Testis (tissue), 3 donors: ENCODE data around the gene EPN1. TPM values are rescaled to one million over a fixed set of nuclear protein-coding genes. Genes with fewer than 3 reads are reported as not detected.

ENCODE experiments used
- DNase-seq: peaks from one replicate; pipeline ENCODE4 v3.0.0-alpha.2; 2019
- H3K27ac ChIP-seq, 2 donors: fragments of 200-600 bp; sonication (generic); one replicate each; pipeline ENCODE4 v1.5.1; 2019
- H3K27me3 ChIP-seq: fragments of 200-600 bp; sonication (generic); one replicate; pipeline ENCODE4 v1.5.1; 2019
- H3K36me3 ChIP-seq: fragments of 200-600 bp; sonication (generic); one replicate; pipeline ENCODE4 v1.5.1; 2017; ENCODE audit warnings: low read depth; ENCODE audit errors: missing control alignments
- H3K4me1 ChIP-seq: fragments of 200-600 bp; sonication (generic); one replicate; pipeline ENCODE4 v1.5.1; 2019
- H3K4me3 ChIP-seq, 2 donors: fragments of 200-600 bp; sonication (generic); one replicate each; pipeline ENCODE4 v1.5.1; 2017 to 2019
- H3K9me3 ChIP-seq: fragments of 200-600 bp; sonication (generic); one replicate; pipeline ENCODE4 v1.5.1; 2017
- POLR2A ChIP-seq: fragments of 450-650 bp; IDR thresholded peaks from one replicate; pipeline ENCODE4 v1.6.1; 2017; ENCODE audit warnings: antibody characterized with exemption, mild to moderate bottlenecking, moderate library complexity
- WGBS, 2 donors: methylation state at CpG; one replicate each; pipeline ENCODE4 v1.1.5; 2018; 5-methylcytosine and 5-hydroxymethylcytosine counted together
- intact Hi-C: fragments of 100-400 bp; cut with DNase I; formaldehyde crosslinking; loops from one replicate; pipeline ENCODE4 v1.15.1; 2023; ENCODE audit warnings: low total_unique reads
- polyA plus RNA-seq: library from polyadenylated mRNA; stranded (reverse); fragments of 350-450 nt; fragmentation: Illumina TruSeq; extraction: RNeasy Lipid Tissue Mini Kit (QIAGEN cat#74804); gene quantifications from one replicate; pipeline ENCODE4 v1.2.3, GENCODE V29; 2014; ENCODE audit warnings: low read depth, low replicate concordance; ENCODE audit not compliant: insufficient read depth
- total RNA-seq, 2 donors: library from RNA; depleted of rRNA; stranded (reverse); fragments of >200 nt; gene quantifications; one replicate each; pipeline ENCODE4 v1.2.3, GENCODE V29; 2016
- TF ChIP-seq, protein P1 (sequence below), 3 experiments: fragments of 450-650 bp in 2 of 3; fragments of 200-600 bp in 1 of 3; sonication (generic) in 1 of 3; IDR thresholded peaks; one replicate each; pipeline ENCODE4 v1.5.1; 2016 to 2019; ENCODE audit warnings: antibody characterized with exemption in 3 of 3, mild to moderate bottlenecking in 2 of 3, moderate library complexity in 1 of 3

EPN1 gene
- total and polyA plus RNA-seq, 3 donors from 2014 or later: 134 to 303 (median 176) TPM

- no peak for TF ChIP-seq POLR2A
- no peak overlapping the region for H3K4me3 ChIP-seq
- no peaks in the 10 kb centered on the region for H3K27me3 ChIP-seq
- peak overlapping the region; percentile 66 to 69 for H3K27ac ChIP-seq
- 57 to 63% methylated on average over 8 to 9 of the region's 9 CpGs for WGBS, 2 donors
- no peak for DNase-seq
- no peaks in the 10 kb centered on the region for H3K9me3 ChIP-seq
- H3K36me3 ChIP-seq: no peaks in the 10 kb centered on the region
- H3K4me1 ChIP-seq: peaks cover 69% of the 10 kb centered on the region
- intact Hi-C loops: no loop called here
Observed at GRCh38 chr19:55659822-55660221, 15.2 kb upstream of the EPN1 start.

DNA sequence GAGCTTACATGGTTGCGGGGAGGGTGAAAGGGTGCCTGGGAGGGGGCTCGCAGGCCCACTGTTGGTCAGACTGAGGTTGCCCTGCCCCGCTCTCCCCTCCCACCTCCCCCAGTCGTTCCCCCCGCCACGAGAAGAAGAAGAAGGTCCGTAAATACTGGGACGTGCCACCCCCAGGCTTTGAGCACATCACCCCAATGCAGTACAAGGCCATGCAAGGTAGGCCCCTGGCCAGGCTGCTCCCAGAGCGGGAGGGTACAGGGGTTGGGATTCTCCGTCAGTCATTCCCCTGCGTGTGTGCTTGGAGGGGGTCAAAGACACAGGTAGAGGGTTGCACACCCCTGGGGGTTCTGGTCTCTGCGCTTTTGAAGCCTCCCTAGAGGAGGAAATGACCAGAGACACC is 14.6 kb upstream of the EPN1 start:
- intact Hi-C loops: no loop called here
- Histone ChIP-seq H3K4me3 (no peak overlapping the region), H3K4me1 (peaks cover 69% of the 10 kb centered on the region), H3K9me3 (no peaks in the 10 kb centered on the region), H3K27me3 (no peaks in the 10 kb centered on the region), H3K27ac (peak overlapping the region; percentile 1 to 69), H3K36me3 (no peaks in the 10 kb centered on the region)
- WGBS, 2 donors: 70 to 75% methylated on average over 11 to 12 of the region's 12 CpGs
- TF ChIP-seq, protein P1, sequence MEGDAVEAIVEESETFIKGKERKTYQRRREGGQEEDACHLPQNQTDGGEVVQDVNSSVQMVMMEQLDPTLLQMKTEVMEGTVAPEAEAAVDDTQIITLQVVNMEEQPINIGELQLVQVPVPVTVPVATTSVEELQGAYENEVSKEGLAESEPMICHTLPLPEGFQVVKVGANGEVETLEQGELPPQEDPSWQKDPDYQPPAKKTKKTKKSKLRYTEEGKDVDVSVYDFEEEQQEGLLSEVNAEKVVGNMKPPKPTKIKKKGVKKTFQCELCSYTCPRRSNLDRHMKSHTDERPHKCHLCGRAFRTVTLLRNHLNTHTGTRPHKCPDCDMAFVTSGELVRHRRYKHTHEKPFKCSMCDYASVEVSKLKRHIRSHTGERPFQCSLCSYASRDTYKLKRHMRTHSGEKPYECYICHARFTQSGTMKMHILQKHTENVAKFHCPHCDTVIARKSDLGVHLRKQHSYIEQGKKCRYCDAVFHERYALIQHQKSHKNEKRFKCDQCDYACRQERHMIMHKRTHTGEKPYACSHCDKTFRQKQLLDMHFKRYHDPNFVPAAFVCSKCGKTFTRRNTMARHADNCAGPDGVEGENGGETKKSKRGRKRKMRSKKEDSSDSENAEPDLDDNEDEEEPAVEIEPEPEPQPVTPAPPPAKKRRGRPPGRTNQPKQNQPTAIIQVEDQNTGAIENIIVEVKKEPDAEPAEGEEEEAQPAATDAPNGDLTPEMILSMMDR (IDR thresholded peaks at IDR 0.05): no peak
- TF ChIP-seq POLR2A: no peak
- no peak for DNase-seq

DNA sequence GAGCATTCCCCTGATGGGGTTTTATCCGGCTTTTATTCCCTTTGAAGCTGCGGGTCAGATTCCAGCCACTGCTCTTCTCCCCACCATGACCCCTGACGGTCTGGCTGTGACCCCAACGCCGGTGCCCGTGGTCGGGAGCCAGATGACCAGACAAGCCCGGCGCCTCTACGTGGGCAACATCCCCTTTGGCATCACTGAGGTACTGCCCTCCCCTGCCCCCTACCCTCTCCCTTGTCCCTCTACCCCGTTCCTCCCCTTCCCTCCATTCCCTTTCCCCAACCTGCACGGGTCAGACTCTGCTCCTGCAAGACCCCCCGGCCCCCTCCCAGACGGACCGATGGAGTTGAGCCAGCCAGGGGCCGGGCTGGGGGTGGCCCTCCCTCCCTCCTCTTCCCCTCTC is 14.0 kb upstream of the EPN1 start:
- Histone ChIP-seq H3K4me3 (no peak overlapping the region), H3K27me3 (no peaks in the 10 kb centered on the region), H3K27ac (peak overlapping the region; percentile 1 to 69), H3K9me3 (no peaks in the 10 kb centered on the region), H3K4me1 (peaks cover 67% of the 10 kb centered on the region), H3K36me3 (no peaks in the 10 kb centered on the region)
- WGBS, 2 donors: 72% methylated on average over 16 of the region's 16 CpGs
- intact Hi-C loops: no loop called here
- DNase-seq: no peak
- no peak for TF ChIP-seq POLR2A
- TF ChIP-seq, protein P1 (IDR thresholded peaks at IDR 0.05): no peak

DNA sequence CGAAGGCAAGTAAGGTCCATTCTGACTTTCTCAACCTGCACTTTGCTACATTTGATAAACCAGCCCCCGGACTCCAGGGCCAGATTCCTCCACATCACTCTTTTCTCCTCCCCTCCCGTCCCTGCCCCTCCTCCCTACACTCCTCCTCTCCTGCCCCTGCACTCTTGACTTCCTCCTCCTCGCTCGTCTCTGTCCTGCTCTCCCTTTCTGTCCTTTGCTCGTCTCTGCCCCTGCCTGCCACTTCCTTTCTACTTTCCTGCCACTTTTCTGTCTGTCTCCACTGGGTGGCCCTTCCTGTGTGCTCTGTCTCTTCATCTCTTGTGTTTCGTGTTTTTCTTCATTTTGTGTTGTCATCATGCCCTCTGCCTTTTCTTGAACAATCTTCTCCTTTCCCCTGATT is 13.2 kb upstream of the EPN1 start:
- peak; percentile 86 for DNase-seq
- intact Hi-C loops: no loop called here
- Histone ChIP-seq H3K4me3 (no peak overlapping the region), H3K36me3 (no peaks in the 10 kb centered on the region), H3K27ac (no peak overlapping the region), H3K4me1 (peaks cover 59% of the 10 kb centered on the region), H3K9me3 (no peaks in the 10 kb centered on the region), H3K27me3 (no peaks in the 10 kb centered on the region)
- 51 to 61% methylated on average over 7 of the region's 7 CpGs for WGBS, 2 donors
- no peak for TF ChIP-seq POLR2A
- TF ChIP-seq, protein P1 (IDR thresholded peaks at IDR 0.05): no peak

DNA sequence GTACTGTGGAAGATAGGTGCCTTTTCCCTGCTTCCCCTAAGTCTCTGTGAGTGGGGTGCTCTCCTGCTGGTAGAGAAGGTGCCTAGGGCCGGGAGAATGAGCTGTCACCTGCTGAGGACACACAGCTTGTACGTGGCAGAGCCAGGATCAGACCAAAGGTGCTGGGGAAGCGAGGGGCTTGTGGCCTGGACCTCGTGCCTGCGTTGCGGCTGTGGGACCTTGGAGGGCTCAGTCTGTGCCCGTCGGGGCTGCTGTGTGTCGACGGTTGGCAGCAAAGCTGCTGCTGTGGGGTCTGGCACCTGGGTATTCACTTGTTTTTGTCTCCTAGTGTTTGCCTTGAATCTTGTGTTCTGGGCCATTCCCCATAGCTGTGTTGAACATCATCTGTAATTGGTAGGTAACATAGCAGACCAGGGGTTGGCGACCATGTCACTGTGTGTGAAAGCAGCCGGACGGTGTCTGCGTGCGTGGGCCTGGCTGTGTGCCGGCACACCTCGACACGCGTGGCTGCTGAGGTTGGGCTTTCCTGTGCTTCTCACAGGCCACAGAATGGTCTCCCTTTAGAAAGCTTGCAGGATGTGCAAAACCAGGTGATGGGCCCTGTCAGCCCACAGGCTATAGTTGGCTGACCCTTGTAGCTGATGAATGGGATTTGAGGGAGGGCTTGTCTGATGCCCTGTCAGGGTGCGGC is 11.0 kb upstream of the EPN1 start:
- no peak overlapping the region for H3K27ac ChIP-seq
- H3K27me3 ChIP-seq: no peaks in the 10 kb centered on the region
- intact Hi-C loops: no loop called here
- no peaks in the 10 kb centered on the region for H3K9me3 ChIP-seq
- no peak for TF ChIP-seq POLR2A
- TF ChIP-seq, protein P1 (IDR thresholded peaks at IDR 0.05): no peak
- 80 to 83% methylated on average over 10 to 20 of the region's 20 CpGs for WGBS, 2 donors
- no peak for DNase-seq
- H3K4me3 ChIP-seq: no peak overlapping the region
- no peaks in the 10 kb centered on the region for H3K36me3 ChIP-seq
- H3K4me1 ChIP-seq: peaks cover 42% of the 10 kb centered on the region
